ENCODE measurements around the gene SUGP2.
A peak's percentile ranks its signal among the peaks of the same experiment; 100 is the strongest.
"Not testable (repeated sequence)": the region's sequence is repeated elsewhere in the genome, so short reads cannot be mapped to it uniquely, and the experiment has no call there.

Gene SUGP2

GRCh38 chr19:19033176-19033425, 216 bp downstream of the SUGP2 start:
- DNase-seq (ENCODE audit: low spot score): no peak

GRCh38 chr19:19032420-19033175, 719 bp downstream of the SUGP2 start:
- FAIRE-seq (no peak), DNase-seq (ENCODE audit: low spot score) (peak; percentile 57)

More at GRCh38 chr19:19033176-19033425, 216 bp downstream of the SUGP2 start:
- no peak for FAIRE-seq

- FAIRE-seq: no peak
- DNase-seq (ENCODE audit: low spot score): no peak
Observed at GRCh38 chr19:19031891-19032290, 1.4 kb downstream of the SUGP2 start.

GRCh38 chr19:19028526-19028925, 4.8 kb downstream of the SUGP2 start:
- no peak for DNase-seq (ENCODE audit: low spot score)
- FAIRE-seq: no peak

- no peak for FAIRE-seq
- DNase-seq (ENCODE audit: low spot score): no peak
Observed at GRCh38 chr19:19027228-19027627, 6.1 kb downstream of the SUGP2 start.

GRCh38 chr19:19026299-19026971, 6.9 kb downstream of the SUGP2 start:
- no peak for DNase-seq (ENCODE audit: low spot score)
- FAIRE-seq: no peak

GRCh38 chr19:19025861-19026260, 7.5 kb downstream of the SUGP2 start:
- DNase-seq (ENCODE audit: low spot score) (no peak), FAIRE-seq (no peak)

- FAIRE-seq; DNase-seq (ENCODE audit: low spot score): not testable (repeated sequence)
Observed at GRCh38 chr19:19023376-19023775, 9.9 kb downstream of the SUGP2 start.

GRCh38 chr19:19022380-19022961, 10.8 kb downstream of the SUGP2 start:
- FAIRE-seq (no peak), DNase-seq (ENCODE audit: low spot score) (no peak)

- no peak for FAIRE-seq
- no peak for DNase-seq (ENCODE audit: low spot score)
Observed at GRCh38 chr19:19021115-19021514, 12.2 kb downstream of the SUGP2 start.

- no peak for FAIRE-seq
- no peak for DNase-seq (ENCODE audit: low spot score)
Observed at GRCh38 chr19:19010551-19010950, 22.8 kb downstream of the SUGP2 start.

- no peak for DNase-seq (ENCODE audit: low spot score)
- no peak for FAIRE-seq
Observed at GRCh38 chr19:19009951-19010350, 23.4 kb downstream of the SUGP2 start.

GRCh38 chr19:19006213-19006612, 27.1 kb downstream of the SUGP2 start:
- no peak for FAIRE-seq
- no peak for DNase-seq (ENCODE audit: low spot score)

GRCh38 chr19:19004144-19004543, 29.2 kb downstream of the SUGP2 start:
- DNase-seq (ENCODE audit: low spot score): no peak

GRCh38 chr19:18999896-19000620, 33.3 kb downstream of the SUGP2 start:
- DNase-seq (ENCODE audit: low spot score) (no peak), FAIRE-seq (no peak)

More at GRCh38 chr19:19004144-19004543, 29.2 kb downstream of the SUGP2 start:
- FAIRE-seq: no peak

GRCh38 chr19:18999016-18999758, 34.1 kb downstream of the SUGP2 start:
- FAIRE-seq (no peak), DNase-seq (ENCODE audit: low spot score) (no peak)

- FAIRE-seq (no peak), DNase-seq (ENCODE audit: low spot score) (no peak)
Observed at GRCh38 chr19:18998276-18998675, 35.0 kb downstream of the SUGP2 start.

GRCh38 chr19:18996796-18997394, 36.4 kb downstream of the SUGP2 start:
- no peak for FAIRE-seq
- DNase-seq (ENCODE audit: low spot score): no peak

- no peak for DNase-seq (ENCODE audit: low spot score)
- no peak for FAIRE-seq
Observed at GRCh38 chr19:18996351-18996750, 37.0 kb downstream of the SUGP2 start.

GRCh38 chr19:18995804-18996241, 37.5 kb downstream of the SUGP2 start:
- DNase-seq (ENCODE audit: low spot score): peak; percentile 54
- FAIRE-seq: no peak

GRCh38 chr19:18993115-18993514, 40.2 kb downstream of the SUGP2 start:
- DNase-seq (ENCODE audit: low spot score): no peak
- FAIRE-seq: no peak

Measured in urothelium cell line (cell line).